ENCODE data around the gene ST3GAL5. TPM values are rescaled to one million over a fixed set of nuclear protein-coding genes. Genes with fewer than 3 reads are reported as not detected.
"Not testable (repeated sequence)": the region's sequence is repeated elsewhere in the genome, so short reads cannot be mapped to it uniquely, and the experiment has no call there.

ST3GAL5 gene
- total and polyA plus RNA-seq, 5 donors from 2014 or later, result 11.3 to 25.8 (median 14.8) TPM

DNA sequence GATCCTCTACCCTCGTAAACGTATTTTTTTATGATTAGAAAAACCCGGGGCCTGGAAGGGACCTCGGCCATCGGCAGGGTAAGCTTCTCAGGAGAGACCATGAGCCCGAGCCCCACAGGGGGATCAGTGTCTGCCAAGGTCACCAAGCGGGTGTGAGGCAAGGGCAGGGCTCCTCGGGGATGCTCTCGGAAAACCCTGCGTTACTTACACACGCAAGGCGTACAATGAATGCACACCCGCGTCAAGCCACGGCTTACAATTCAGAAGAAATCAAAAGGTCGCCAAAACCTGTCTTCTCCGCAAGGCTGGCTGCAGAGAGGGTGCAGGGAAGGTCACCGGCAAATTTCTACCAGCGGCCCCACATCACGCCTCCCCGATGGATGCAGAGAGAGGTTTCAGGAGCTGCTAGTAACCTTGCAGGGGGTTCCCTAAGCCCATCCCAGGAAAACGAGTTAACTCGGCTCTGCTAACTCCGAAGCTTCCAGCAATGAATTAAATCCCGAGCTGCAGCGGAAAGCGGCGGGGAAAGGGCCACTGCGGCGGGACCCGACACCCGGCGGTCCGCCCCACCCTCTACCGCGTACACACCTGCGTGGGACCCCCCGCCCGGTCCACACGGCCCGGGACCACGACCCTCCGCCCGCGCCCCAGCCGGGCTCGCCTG, 638 bp downstream of the ST3GAL5 start:
- H3K4me3 ChIP-seq (ENCODE audit: low read depth, low read length), result peak overlapping the region; percentile 80
- H3K27ac Mint-ChIP-seq, result peak overlapping the region; percentile 88 to 96 (median 88)
- peaks cover 37% of the 10 kb centered on the region for H3K4me1 ChIP-seq (ENCODE audit: control insufficient read depth, insufficient read depth, low read length, poor library complexity, severe bottlenecking)
- H3K36me3 ChIP-seq (ENCODE audit: control insufficient read depth, insufficient read depth, low read length), result peaks cover 3% of the 10 kb centered on the region
- peaks cover 21 to 71% (median 54%) of the 10 kb centered on the region in 4 donors for H3K4me1 Mint-ChIP-seq
- H3K36me3 Mint-ChIP-seq, result peaks cover 8% of the 10 kb centered on the region
- peaks cover 0 to 4% (median 0%) of the 10 kb centered on the region in 7 donors for H3K9me3 Mint-ChIP-seq
- H3K27me3 Mint-ChIP-seq, result peaks cover 5% of the 10 kb centered on the region
- H3K9me3 ChIP-seq (ENCODE audit: control insufficient read depth in 2 of 2, low read length in 2 of 2), result no peaks in the 10 kb centered on the region
- ATAC-seq (ENCODE audit: low read depth in 2 of 2) (peak in 1 of 2 donors; percentile 15), DNase-seq (peak; percentile 5 to 66 (median 42))
- H3K27ac ChIP-seq (ENCODE audit: insufficient read depth, low read length, poor library complexity, severe bottlenecking), result peak overlapping the region; percentile 83
- peak overlapping the region; percentile 94 for H3K4me3 Mint-ChIP-seq
- H3K27me3 ChIP-seq (ENCODE audit: control insufficient read depth, insufficient read depth, low read length), result no peaks in the 10 kb centered on the region

DNA sequence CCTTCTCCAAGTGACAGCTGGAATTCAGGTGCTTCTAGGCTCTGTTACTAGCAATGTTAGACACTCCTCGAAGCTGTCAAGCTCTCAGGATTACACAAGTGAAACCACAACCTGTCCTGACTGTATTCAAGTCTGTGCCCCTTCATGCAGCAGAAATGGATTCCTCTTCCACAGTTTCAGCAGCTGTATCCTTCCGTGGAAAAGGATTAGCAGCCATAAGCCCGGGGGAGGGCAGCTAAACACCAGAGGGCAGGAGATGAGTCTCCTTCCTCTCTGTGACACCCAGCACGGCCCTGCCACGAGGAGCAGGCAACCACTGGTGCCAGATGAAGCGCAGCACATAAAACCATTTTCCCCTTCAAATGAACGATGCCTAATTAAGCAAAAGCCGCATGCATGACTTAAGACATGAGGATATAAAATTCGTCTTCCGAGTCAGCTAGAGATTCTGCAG, 1.2 kb downstream of the ST3GAL5 start:
- Histone ChIP-seq H3K36me3 (ENCODE audit: control insufficient read depth, insufficient read depth, low read length) (peaks cover 3% of the 10 kb centered on the region), H3K27ac (ENCODE audit: insufficient read depth, low read length, poor library complexity, severe bottlenecking) (peak overlapping the region; percentile 83), H3K4me3 (ENCODE audit: low read depth, low read length) (peak overlapping the region; percentile 80), H3K27me3 (ENCODE audit: control insufficient read depth, insufficient read depth, low read length) (no peaks in the 10 kb centered on the region), H3K4me1 (ENCODE audit: control insufficient read depth, insufficient read depth, low read length, poor library complexity, severe bottlenecking) (peaks cover 37% of the 10 kb centered on the region), H3K9me3 (ENCODE audit: control insufficient read depth in 2 of 2, low read length in 2 of 2) (no peaks in the 10 kb centered on the region)
- ATAC-seq (ENCODE audit: low read depth in 2 of 2) (peak; percentile 33 to 52), DNase-seq (peak; percentile 28 to 73 (median 60))
- H3K9me3 Mint-ChIP-seq, result peaks cover 0 to 8% (median 0%) of the 10 kb centered on the region in 7 donors
- H3K27me3 Mint-ChIP-seq, result peaks cover 5% of the 10 kb centered on the region
- peaks cover 21 to 68% (median 48%) of the 10 kb centered on the region in 4 donors for H3K4me1 Mint-ChIP-seq
- H3K27ac Mint-ChIP-seq, result peak overlapping the region; percentile 88 to 96 (median 88)
- peak overlapping the region; percentile 94 for H3K4me3 Mint-ChIP-seq
- peaks cover 8% of the 10 kb centered on the region for H3K36me3 Mint-ChIP-seq

GRCh38 chr2:85886590-85886989, 2.2 kb downstream of the ST3GAL5 start:
- peaks cover 14% of the 10 kb centered on the region for H3K36me3 Mint-ChIP-seq
- DNase-seq (peak in 1 of 3 donors; percentile 27), ATAC-seq (ENCODE audit: low read depth in 2 of 2) (no peak)
- Histone ChIP-seq H3K4me3 (ENCODE audit: low read depth, low read length) (peak overlapping the region; percentile 80), H3K36me3 (ENCODE audit: control insufficient read depth, insufficient read depth, low read length) (peaks cover 3% of the 10 kb centered on the region), H3K9me3 (ENCODE audit: control insufficient read depth in 2 of 2, low read length in 2 of 2) (no peaks in the 10 kb centered on the region), H3K4me1 (ENCODE audit: control insufficient read depth, insufficient read depth, low read length, poor library complexity, severe bottlenecking) (peaks cover 37% of the 10 kb centered on the region), H3K27ac (ENCODE audit: insufficient read depth, low read length, poor library complexity, severe bottlenecking) (no peak overlapping the region), H3K27me3 (ENCODE audit: control insufficient read depth, insufficient read depth, low read length) (no peaks in the 10 kb centered on the region)
- peak overlapping the region; percentile 52 to 96 (median 65) for H3K27ac Mint-ChIP-seq
- H3K4me1 Mint-ChIP-seq, result peaks cover 21 to 63% (median 46%) of the 10 kb centered on the region in 4 donors
- H3K27me3 Mint-ChIP-seq, result peaks cover 5% of the 10 kb centered on the region
- H3K4me3 Mint-ChIP-seq, result peak overlapping the region; percentile 27 to 94 (median 82)
- peaks cover 0 to 8% (median 0%) of the 10 kb centered on the region in 7 donors for H3K9me3 Mint-ChIP-seq

- Mint-ChIP-seq H3K4me1 (peaks cover 26 to 66% (median 48%) of the 10 kb centered on the region in 4 donors), H3K36me3 (peaks cover 19% of the 10 kb centered on the region), H3K9me3 (peaks cover 0 to 13% (median under 1%) of the 10 kb centered on the region in 7 donors), H3K4me3 (peak overlapping the region; percentile 36 to 94 (median 76)), H3K27me3 (peaks cover 5% of the 10 kb centered on the region), H3K27ac (peak overlapping the region; percentile 53 to 96 (median 74))
- Histone ChIP-seq H3K4me3 (ENCODE audit: low read depth, low read length) (peak overlapping the region; percentile 80), H3K27me3 (ENCODE audit: control insufficient read depth, insufficient read depth, low read length) (no peaks in the 10 kb centered on the region), H3K36me3 (ENCODE audit: control insufficient read depth, insufficient read depth, low read length) (peaks cover 3% of the 10 kb centered on the region), H3K9me3 (ENCODE audit: control insufficient read depth in 2 of 2, low read length in 2 of 2) (no peaks in the 10 kb centered on the region), H3K4me1 (ENCODE audit: control insufficient read depth, insufficient read depth, low read length, poor library complexity, severe bottlenecking) (peaks cover 37% of the 10 kb centered on the region), H3K27ac (ENCODE audit: insufficient read depth, low read length, poor library complexity, severe bottlenecking) (no peak overlapping the region)
- ATAC-seq (ENCODE audit: low read depth in 2 of 2) (no peak), DNase-seq (no peak)
Observed at GRCh38 chr2:85886141-85886540, 2.6 kb downstream of the ST3GAL5 start.

- DNase-seq; ATAC-seq (ENCODE audit: low read depth in 2 of 2); H3K27ac Mint-ChIP-seq; H3K27me3 Mint-ChIP-seq; H3K4me3 ChIP-seq (ENCODE audit: low read depth, low read length); H3K4me3 Mint-ChIP-seq; H3K27me3 ChIP-seq (ENCODE audit: control insufficient read depth, insufficient read depth, low read length); H3K27ac ChIP-seq (ENCODE audit: insufficient read depth, low read length, poor library complexity, severe bottlenecking); H3K36me3 ChIP-seq (ENCODE audit: control insufficient read depth, insufficient read depth, low read length); H3K9me3 ChIP-seq (ENCODE audit: control insufficient read depth in 2 of 2, low read length in 2 of 2): not testable (repeated sequence)
- Mint-ChIP-seq H3K36me3 (peaks cover 25% of the 10 kb centered on the region), H3K4me1 (peaks cover 39 to 75% (median 52%) of the 10 kb centered on the region in 4 donors), H3K9me3 (peaks cover 0 to 19% (median 3%) of the 10 kb centered on the region in 7 donors)
- H3K4me1 ChIP-seq (ENCODE audit: control insufficient read depth, insufficient read depth, low read length, poor library complexity, severe bottlenecking), result peaks cover 17% of the 10 kb centered on the region
Observed at GRCh38 chr2:85881781-85882180, 7.0 kb downstream of the ST3GAL5 start.

DNA sequence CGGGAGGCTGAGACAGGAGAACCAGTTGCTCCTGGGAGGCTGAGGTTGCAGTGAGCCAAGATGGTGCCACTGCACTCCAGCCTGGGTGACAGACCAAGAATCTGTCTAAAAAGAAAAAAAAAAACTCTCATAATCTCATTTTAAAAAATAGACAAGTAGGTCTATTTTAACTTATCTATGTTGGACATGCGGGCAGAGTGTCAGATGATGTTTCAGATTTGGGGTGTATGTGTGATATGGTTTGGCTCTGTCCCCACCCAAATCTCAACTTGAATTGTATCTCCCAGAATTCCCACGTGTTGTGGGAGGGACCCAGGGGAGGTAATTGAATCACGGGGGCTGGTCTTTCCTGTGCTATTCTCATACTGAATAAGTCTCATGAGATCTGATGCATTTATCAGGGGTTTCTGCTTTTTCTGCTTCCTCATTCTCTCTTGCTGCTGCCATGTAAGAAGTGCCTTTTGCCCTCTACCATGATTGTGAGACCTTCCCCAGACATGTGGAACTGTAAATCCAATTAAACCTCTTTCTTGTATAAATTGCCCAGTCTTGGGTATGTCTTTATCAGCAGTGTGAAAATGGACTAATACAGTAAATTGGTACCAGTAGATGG, 8.0 kb downstream of the ST3GAL5 start:
- DNase-seq; H3K36me3 ChIP-seq (ENCODE audit: control insufficient read depth, insufficient read depth, low read length): not testable (repeated sequence)
- H3K36me3 Mint-ChIP-seq, result peaks cover 25% of the 10 kb centered on the region

DNA sequence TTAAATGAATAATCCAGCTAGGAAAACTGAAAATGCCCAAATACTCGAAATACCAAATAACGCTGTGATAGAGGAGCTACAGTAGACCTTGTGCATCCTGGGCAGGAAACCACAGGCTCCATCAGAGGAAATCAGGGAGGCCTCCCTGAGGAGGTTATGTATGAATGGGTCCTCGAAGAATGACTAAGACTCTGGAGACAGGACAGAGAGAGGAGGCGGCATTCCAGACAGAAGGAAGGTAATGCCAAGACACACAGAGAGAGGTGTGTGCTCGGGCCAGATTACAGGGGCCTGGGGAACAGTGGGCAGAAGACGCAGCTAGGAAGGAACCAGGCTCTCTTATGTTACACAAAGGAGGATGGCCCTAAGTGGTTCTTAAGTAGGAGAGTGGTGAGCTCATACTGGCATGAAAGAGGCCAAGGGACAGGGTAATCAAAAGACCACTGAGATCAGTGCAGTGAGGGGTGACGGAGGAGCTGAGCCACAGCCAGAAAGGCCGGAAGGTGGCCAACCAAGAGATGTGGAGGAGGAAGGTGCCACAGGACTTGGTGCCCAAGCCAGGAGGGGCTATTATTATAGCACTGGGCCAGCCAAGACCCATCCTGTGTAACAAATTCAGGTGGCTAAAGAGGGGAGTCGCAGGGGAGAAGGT, 9.9 kb downstream of the ST3GAL5 start:
- H3K4me3 Mint-ChIP-seq, result peak overlapping the region in 3 of 4 donors; percentile 16 to 49 (median 28)
- H3K4me3 ChIP-seq (ENCODE audit: low read depth, low read length), result no peak overlapping the region
- peaks cover 0 to 19% (median 3%) of the 10 kb centered on the region in 7 donors for H3K9me3 Mint-ChIP-seq
- peaks cover 8% of the 10 kb centered on the region for H3K36me3 ChIP-seq (ENCODE audit: control insufficient read depth, insufficient read depth, low read length)
- H3K27me3 Mint-ChIP-seq, result no peaks in the 10 kb centered on the region
- H3K27ac Mint-ChIP-seq, result peak overlapping the region; percentile 26 to 57 (median 54)
- DNase-seq, result no peak
- ATAC-seq (ENCODE audit: low read depth in 2 of 2), result no peak
- no peaks in the 10 kb centered on the region for H3K9me3 ChIP-seq (ENCODE audit: control insufficient read depth in 2 of 2, low read length in 2 of 2)
- peaks cover 33% of the 10 kb centered on the region for H3K36me3 Mint-ChIP-seq
- peaks cover 32 to 71% (median 43%) of the 10 kb centered on the region in 4 donors for H3K4me1 Mint-ChIP-seq
- no peaks in the 10 kb centered on the region for H3K27me3 ChIP-seq (ENCODE audit: control insufficient read depth, insufficient read depth, low read length)
- peaks cover 8% of the 10 kb centered on the region for H3K4me1 ChIP-seq (ENCODE audit: control insufficient read depth, insufficient read depth, low read length, poor library complexity, severe bottlenecking)
- H3K27ac ChIP-seq (ENCODE audit: insufficient read depth, low read length, poor library complexity, severe bottlenecking), result no peak overlapping the region

More for the DNA sequence above, 8.0 kb downstream of the ST3GAL5 start:
- peaks cover 0 to 19% (median 3%) of the 10 kb centered on the region in 7 donors for H3K9me3 Mint-ChIP-seq
- H3K27ac ChIP-seq (ENCODE audit: insufficient read depth, low read length, poor library complexity, severe bottlenecking); H3K4me3 ChIP-seq (ENCODE audit: low read depth, low read length); H3K4me1 ChIP-seq (ENCODE audit: control insufficient read depth, insufficient read depth, low read length, poor library complexity, severe bottlenecking); H3K27me3 Mint-ChIP-seq; ATAC-seq (ENCODE audit: low read depth in 2 of 2); H3K9me3 ChIP-seq (ENCODE audit: control insufficient read depth in 2 of 2, low read length in 2 of 2); H3K27me3 ChIP-seq (ENCODE audit: control insufficient read depth, insufficient read depth, low read length): not testable (repeated sequence)
- H3K4me1 Mint-ChIP-seq, result peaks cover 30 to 71% (median 48%) of the 10 kb centered on the region in 4 donors
- H3K4me3 Mint-ChIP-seq, result peak overlapping the region in 1 of 4 donors; percentile 20
- H3K27ac Mint-ChIP-seq, result peak overlapping the region; percentile 1 to 54 (median 22)

Data from CD4-positive, CD25-positive, alpha-beta regulatory T cell (primary cell).